Astrocyte of the spinal cord (primary cell): ENCODE results near the gene GDI2.
"Not testable (repeated sequence)": the region's sequence is repeated elsewhere in the genome, so short reads cannot be mapped to it uniquely, and the experiment has no call there.

Source experiments
- DNase-seq: peaks from one replicate; pipeline ENCODE4 v3.0.0; 2011; ENCODE audit warnings: low read depth, low spot score
- H3K4me3 ChIP-seq: 2 replicates; pipeline ENCODE4 v1.5.1; 2011; ENCODE audit warnings: low read depth, mild to moderate bottlenecking, low read length, moderate library complexity
- in situ Hi-C: cut with HindIII; loops from 2 replicates; pipeline ENCODE4 v1.10.0; 2017; ENCODE audit warnings: low sequenced_read_pairs
- TF ChIP-seq, protein P1 (sequence below): IDR thresholded peaks from 2 replicates; pipeline ENCODE4 v1.5.1; 2012; ENCODE audit warnings: low read depth, mild to moderate bottlenecking, low read length, inconsistent platforms

Gene GDI2

DNA sequence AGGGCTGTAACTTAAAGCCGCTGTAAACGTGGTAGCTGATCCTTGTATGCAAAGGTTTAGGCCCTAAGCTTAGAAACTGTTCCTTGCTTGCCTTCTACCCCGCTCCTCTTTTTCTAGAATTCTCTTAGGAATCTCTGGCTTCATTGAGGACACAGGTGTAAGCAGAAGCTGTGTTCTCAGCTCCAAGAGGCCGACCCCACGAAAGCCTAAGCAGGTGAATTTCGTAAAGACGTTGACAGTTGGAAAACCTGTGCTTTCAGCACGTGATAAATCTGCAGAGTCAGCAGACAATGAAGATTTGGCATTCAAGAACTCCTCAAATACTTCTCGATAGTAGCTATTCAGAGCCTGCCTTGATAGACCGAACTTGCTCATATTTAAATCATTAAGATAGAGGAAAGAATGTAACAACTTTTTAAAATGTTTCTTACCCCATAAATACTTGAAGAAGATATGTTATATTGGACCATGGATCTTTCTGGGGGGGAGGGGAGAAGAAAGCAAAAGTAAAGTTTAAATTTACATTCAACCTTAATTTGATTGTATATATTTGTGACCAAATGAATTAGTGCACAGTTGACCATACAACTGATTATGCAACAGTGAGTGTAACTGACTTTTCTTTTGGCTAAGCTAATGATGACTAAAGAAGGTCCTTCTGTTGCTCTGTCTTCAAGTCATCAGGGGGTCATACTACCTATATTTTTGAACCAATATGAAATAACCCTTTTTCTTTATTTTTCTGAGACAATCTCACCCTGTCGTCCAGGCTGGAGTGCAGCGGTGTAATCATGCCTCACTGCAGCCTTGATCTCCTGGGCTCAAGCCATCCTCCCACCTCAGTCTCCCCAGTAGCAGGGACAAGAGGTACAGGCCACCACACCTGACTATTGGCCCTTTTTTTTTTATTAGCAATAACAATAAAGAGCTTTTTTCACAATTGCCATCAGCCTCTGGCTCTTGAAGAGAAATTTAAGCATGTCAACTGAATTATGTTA is 1.2 kb upstream of the GDI2 start:
- DNase-seq, result no peak
- peak overlapping the region; percentile 72 for H3K4me3 ChIP-seq
- TF ChIP-seq, protein P1, sequence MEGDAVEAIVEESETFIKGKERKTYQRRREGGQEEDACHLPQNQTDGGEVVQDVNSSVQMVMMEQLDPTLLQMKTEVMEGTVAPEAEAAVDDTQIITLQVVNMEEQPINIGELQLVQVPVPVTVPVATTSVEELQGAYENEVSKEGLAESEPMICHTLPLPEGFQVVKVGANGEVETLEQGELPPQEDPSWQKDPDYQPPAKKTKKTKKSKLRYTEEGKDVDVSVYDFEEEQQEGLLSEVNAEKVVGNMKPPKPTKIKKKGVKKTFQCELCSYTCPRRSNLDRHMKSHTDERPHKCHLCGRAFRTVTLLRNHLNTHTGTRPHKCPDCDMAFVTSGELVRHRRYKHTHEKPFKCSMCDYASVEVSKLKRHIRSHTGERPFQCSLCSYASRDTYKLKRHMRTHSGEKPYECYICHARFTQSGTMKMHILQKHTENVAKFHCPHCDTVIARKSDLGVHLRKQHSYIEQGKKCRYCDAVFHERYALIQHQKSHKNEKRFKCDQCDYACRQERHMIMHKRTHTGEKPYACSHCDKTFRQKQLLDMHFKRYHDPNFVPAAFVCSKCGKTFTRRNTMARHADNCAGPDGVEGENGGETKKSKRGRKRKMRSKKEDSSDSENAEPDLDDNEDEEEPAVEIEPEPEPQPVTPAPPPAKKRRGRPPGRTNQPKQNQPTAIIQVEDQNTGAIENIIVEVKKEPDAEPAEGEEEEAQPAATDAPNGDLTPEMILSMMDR, result no peak
- in situ Hi-C loops, result no loop called here

DNA sequence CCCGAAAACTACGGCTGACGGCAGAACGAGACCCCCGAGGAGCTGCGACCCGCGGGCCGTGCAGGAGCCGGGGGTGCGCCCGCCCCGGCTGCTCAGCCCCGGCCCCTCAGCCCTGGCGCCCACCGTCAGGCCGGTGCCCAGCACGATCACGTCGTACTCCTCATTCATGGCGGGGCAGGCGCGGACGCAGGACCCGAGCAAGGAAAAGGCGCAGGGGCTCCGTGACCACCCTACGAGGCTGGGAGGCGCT is 218 bp downstream of the GDI2 start:
- no peak for DNase-seq
- TF ChIP-seq, protein P1, result no peak
- peak overlapping the region; percentile 72 for H3K4me3 ChIP-seq
- in situ Hi-C loops, result no loop called here

DNA sequence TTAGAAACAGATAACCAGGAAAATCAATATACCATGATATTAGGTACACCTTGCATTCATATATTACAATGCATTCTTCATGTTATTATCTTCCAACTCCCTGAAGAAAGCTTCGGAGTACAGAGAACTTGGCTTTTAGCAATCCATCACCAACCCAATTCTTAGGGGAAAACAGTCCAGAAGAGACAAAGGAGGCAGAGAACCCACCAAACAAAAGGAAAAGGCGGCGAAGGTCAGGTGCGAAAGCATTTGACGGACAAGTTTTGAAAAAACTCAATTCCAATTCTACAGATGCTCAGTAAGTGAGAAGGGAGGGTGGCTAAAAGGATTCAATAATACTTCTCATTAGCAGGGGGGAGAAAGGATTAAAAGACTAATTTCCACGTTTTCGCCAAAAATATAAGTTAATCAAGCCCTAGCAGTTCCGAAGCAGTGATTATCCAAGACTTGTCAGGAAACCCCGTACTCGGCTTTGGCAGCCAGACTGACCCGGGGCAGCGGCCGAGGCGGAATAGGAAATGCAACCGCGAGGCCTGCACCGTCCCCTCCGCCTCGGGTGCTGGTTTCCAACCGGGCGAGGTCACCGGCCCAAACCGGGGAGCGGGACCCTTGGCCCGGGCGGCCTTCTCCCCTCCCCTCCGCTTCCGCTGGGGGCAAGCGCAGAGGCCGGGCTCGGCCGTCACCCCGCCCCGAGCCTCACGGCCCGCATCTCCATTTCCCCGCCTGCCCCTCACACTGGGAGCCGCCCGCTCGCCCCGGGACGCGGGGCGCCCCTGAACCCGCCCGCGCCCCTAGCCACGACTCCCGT is 747 bp downstream of the GDI2 start:
- in situ Hi-C loops, result no loop called here
- peak; percentile 15 for DNase-seq
- TF ChIP-seq, protein P1, result no peak

DNA sequence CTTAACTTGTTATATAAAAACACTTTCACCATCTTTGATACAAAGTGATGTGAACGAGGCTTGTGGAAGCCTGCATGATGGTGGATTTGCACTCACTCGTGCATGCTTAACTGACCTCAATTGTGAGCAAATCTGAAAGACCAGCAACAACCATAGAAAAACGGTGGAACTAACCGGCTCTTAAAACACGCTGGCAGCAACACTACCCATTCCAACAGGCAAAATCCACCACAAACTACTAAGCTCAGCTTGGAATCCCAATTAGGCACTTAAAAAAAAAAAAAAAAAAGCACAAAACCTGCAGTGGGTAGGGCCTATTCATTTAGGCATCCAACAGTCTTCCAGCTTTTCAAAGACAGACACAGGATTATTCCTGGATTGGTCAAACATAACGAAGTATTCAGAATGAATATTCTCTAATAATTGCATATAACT is 1.8 kb downstream of the GDI2 start:
- peak overlapping the region; percentile 72 for H3K4me3 ChIP-seq
- TF ChIP-seq, protein P1, result no peak
- peak; percentile 64 for DNase-seq
- in situ Hi-C loops, result no loop called here

More for the DNA sequence above, 747 bp downstream of the GDI2 start:
- H3K4me3 ChIP-seq, result peak overlapping the region; percentile 72

DNA sequence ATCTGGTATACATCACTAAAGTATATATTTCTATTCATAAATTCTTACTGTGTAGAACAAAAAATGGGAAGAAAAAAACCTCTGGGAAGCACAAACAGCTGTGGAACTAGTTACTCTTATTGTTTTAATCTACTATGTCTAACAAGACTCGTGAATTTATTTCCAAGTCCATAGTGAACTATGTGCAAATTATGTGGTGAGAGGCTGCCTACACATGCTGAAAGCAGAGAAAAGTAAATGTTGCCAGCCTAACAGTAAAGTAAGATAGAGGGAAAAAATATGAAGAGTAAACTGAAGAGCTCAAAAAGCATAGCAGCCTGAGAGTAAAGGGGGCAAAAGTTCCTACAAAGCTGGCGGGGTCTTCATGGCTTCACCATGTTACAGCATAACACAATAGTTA is 3.0 kb downstream of the GDI2 start:
- in situ Hi-C loops, result no loop called here
- TF ChIP-seq, protein P1, result no peak
- H3K4me3 ChIP-seq, result peak overlapping the region; percentile 21
- DNase-seq, result no peak

DNA sequence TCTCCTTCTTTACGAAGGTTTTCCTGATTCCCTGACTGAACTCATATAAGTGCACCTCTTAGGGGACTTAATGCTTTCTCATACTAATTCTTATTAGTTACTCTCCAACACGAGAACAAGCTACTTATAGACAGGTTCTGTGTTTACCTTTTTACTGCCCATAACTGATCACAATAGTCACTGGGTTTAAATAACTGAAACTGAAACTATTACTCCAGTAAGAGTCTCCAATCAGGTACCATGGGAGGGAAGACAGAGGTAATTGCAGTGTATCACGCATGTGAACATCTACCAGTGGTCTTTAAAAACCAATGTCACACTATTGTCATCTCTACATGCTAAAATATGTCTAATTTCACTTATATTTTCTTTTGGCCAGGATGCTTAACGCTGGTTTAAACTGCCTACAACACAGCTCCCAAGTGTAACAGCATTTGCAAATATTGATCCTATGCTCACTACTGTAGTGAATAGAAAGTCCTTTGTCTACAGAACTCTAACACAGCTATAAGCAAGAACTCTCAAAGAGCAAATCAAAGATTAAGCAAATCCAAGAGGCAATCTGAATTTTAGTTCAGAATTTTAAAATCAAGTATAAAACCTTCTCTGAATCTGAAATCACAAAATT is 3.6 kb downstream of the GDI2 start:
- no peak for DNase-seq
- in situ Hi-C loops, result no loop called here
- TF ChIP-seq, protein P1, result no peak
- H3K4me3 ChIP-seq, result no peak overlapping the region

DNA sequence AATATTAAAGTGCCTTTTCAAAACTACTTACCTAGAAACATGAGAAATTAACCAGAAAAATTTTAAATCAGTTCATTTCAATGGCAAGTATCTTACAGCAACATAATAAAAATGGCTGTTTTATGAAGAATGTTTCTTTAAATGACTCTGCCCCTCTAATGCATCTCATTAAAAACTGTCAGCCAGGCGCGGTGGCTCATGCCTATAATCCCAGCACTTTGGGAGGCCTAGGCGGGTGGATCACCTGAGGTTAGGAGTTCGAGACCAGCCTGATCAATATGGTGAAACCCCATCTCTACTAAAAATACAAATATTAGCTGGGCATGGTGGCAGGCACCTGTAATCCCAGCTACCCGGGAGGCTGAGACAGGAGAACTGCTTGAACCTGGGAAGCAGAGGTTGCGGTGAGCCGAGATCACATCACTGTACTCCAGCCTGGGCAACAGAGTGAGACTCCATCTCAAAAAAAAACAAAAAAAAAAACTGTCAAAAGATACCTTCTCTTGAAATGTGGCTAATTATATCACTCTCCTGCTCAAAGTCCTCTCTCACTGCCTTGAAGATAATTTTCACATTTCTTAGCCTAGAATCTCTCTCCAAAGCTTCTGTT is 4.3 kb downstream of the GDI2 start:
- DNase-seq, in situ Hi-C loops, H3K4me3 ChIP-seq: not testable (repeated sequence)
